Measurements from ENCODE around the gene ZNF276.

GRCh38 chr16:89733792-89734191 is 12.5 kb downstream of the ZNF276 start:
- TF ChIP-seq RFX5 (IDR thresholded peaks at IDR 0.05; ENCODE audit: borderline replicate concordance, low read depth, low read length) (no peak), CTCF (IDR thresholded peaks at IDR 0.05; ENCODE audit: control extremely low read depth in 1 of 3, insufficient read depth in 1 of 3, low read depth in 1 of 3, low read length in 3 of 3) (no peak), EZH2 (IDR thresholded peaks at IDR 0.05; ENCODE audit: low read depth, low read length, severe bottlenecking) (no peak), SRF (IDR thresholded peaks at IDR 0.05; ENCODE audit: low read depth, low read length) (no peak), ATF2 (IDR thresholded peaks at IDR 0.05; ENCODE audit: low read length) (no peak)

Measured in H1 (cell line).